Peyer's patch (tissue), 4 donors: ENCODE data around the gene TRIM56. TPM values are rescaled to one million over a fixed set of nuclear protein-coding genes. Genes with fewer than 3 reads are reported as not detected.

ENCODE experiments used
- DNase-seq, 3 donors: peaks; one replicate each; pipeline ENCODE4 v3.0.0-alpha.2; 2017 to 2019
- H3K27ac ChIP-seq, 4 donors: fragments of 200-600 bp; sonication (generic); one replicate each; pipeline ENCODE4 v1.5.1; 2016 to 2019
- H3K27me3 ChIP-seq, 2 donors: fragments of 200-600 bp; sonication (generic); one replicate each; pipeline ENCODE4 v1.5.1; 2019
- H3K36me3 ChIP-seq, 3 donors: fragments of 200-600 bp; sonication (generic); one replicate each; pipeline ENCODE4 v1.5.1; 2016 to 2019
- H3K4me1 ChIP-seq, 4 donors: fragments of 200-600 bp; sonication (generic); one replicate each; pipeline ENCODE4 v1.5.1; 2016 to 2019
- H3K4me3 ChIP-seq, 4 donors: fragments of 200-600 bp; sonication (generic); 1 replicate in 3 of 4; 2 replicates in 1 of 4; pipeline ENCODE4 v1.5.1; 2016 to 2019; ENCODE audit warnings: mild to moderate bottlenecking in 1 of 4
- H3K9me3 ChIP-seq, 4 donors: fragments of 200-600 bp; sonication (generic); one replicate each; pipeline ENCODE4 v1.5.1; 2016 to 2019; ENCODE audit warnings: mild to moderate bottlenecking in 1 of 4
- CTCF ChIP-seq, 6 experiments: fragments of 450-650 bp in 4 of 6; fragments of 200-600 bp in 2 of 6; sonication (generic) in 1 of 6; IDR thresholded peaks; one replicate each; pipeline ENCODE4 v1.5.1; 2017 to 2019; ENCODE audit warnings: antibody characterized with exemption in 6 of 6, mild to moderate bottlenecking in 3 of 6, moderate library complexity in 1 of 6
- POLR2A ChIP-seq, 2 donors: fragments of 450-650 bp; IDR thresholded peaks; one replicate each; pipeline ENCODE4 v1.5.1; 2017; ENCODE audit warnings: antibody characterized with exemption in 2 of 2, mild to moderate bottlenecking in 2 of 2, moderate library complexity in 2 of 2
- total RNA-seq, 4 donors: library from RNA; depleted of rRNA; stranded (reverse); fragments of >200 nt; gene quantifications; one replicate each; pipeline ENCODE4 v1.1.0, GENCODE V29; 2016

Gene TRIM56
- total RNA-seq, 4 donors from 2014 or later: 19.4 to 43.7 (median 38.3) TPM

- DNase-seq: no peak
- Histone ChIP-seq H3K9me3 (no peaks in the 10 kb centered on the region), H3K27me3 (no peaks in the 10 kb centered on the region), H3K4me1 (peaks cover 0 to 36% (median 6%) of the 10 kb centered on the region in 4 donors), H3K36me3 (no peaks in the 10 kb centered on the region), H3K27ac (peak overlapping the region; percentile 44 to 87 (median 60)), H3K4me3 (no peak overlapping the region)
- no peak for TF ChIP-seq CTCF (IDR thresholded peaks at IDR 0.05)
- TF ChIP-seq POLR2A (IDR thresholded peaks at IDR 0.05): no peak
Observed at GRCh38 chr7:101122933-101123702, 37.8 kb downstream of the TRIM56 start.

- TF ChIP-seq POLR2A (IDR thresholded peaks at IDR 0.05) (no peak), CTCF (IDR thresholded peaks at IDR 0.05) (no peak)
- H3K4me1 ChIP-seq: peaks cover 0 to 36% (median 6%) of the 10 kb centered on the region in 4 donors
- no peaks in the 10 kb centered on the region for H3K27me3 ChIP-seq
- DNase-seq: no peak
- no peak overlapping the region for H3K4me3 ChIP-seq
- no peaks in the 10 kb centered on the region for H3K9me3 ChIP-seq
- H3K27ac ChIP-seq: no peak overlapping the region
- H3K36me3 ChIP-seq: no peaks in the 10 kb centered on the region
Observed at GRCh38 chr7:101123703-101124068, 38.4 kb downstream of the TRIM56 start.

- H3K9me3 ChIP-seq: no peaks in the 10 kb centered on the region
- H3K36me3 ChIP-seq: no peaks in the 10 kb centered on the region
- H3K27ac ChIP-seq: peak overlapping the region in 2 of 4 donors; percentile 56 to 75
- H3K4me1 ChIP-seq: peaks cover 0 to 36% (median 6%) of the 10 kb centered on the region in 4 donors
- no peak overlapping the region for H3K4me3 ChIP-seq
- no peak for TF ChIP-seq CTCF (IDR thresholded peaks at IDR 0.05)
- TF ChIP-seq POLR2A (IDR thresholded peaks at IDR 0.05): no peak
- H3K27me3 ChIP-seq: no peaks in the 10 kb centered on the region
- DNase-seq: no peak
Observed at GRCh38 chr7:101124376-101125056, 39.2 kb downstream of the TRIM56 start.

GRCh38 chr7:101125989-101126650 is 40.8 kb downstream of the TRIM56 start:
- Histone ChIP-seq H3K27me3 (no peaks in the 10 kb centered on the region), H3K4me3 (no peak overlapping the region), H3K9me3 (no peaks in the 10 kb centered on the region), H3K27ac (peak overlapping the region; percentile 9 to 75 (median 56)), H3K36me3 (no peaks in the 10 kb centered on the region), H3K4me1 (peaks cover 0 to 36% (median 6%) of the 10 kb centered on the region in 4 donors)
- TF ChIP-seq CTCF (IDR thresholded peaks at IDR 0.05): no peak
- no peak for TF ChIP-seq POLR2A (IDR thresholded peaks at IDR 0.05)
- peak; percentile 50 to 70 (median 59) for DNase-seq

- H3K36me3 ChIP-seq: no peaks in the 10 kb centered on the region
- TF ChIP-seq CTCF (IDR thresholded peaks at IDR 0.05) (peak in 1 of 6 experiments; percentile 22), POLR2A (IDR thresholded peaks at IDR 0.05) (peak; percentile 43 to 64)
- H3K27ac ChIP-seq: peak within 1 kb of the TSS; percentile 9 to 75 (median 56)
- DNase-seq: peak; percentile 62 to 86 (median 66)
- H3K4me1 ChIP-seq: peaks cover 0 to 36% (median 6%) of the 10 kb centered on the region in 4 donors
- no peaks in the 10 kb centered on the region for H3K27me3 ChIP-seq
- peak within 1 kb of the TSS in 3 of 4 donors; percentile 18 to 40 (median 19) for H3K4me3 ChIP-seq
- H3K9me3 ChIP-seq: no peaks in the 10 kb centered on the region
Observed at GRCh38 chr7:101126651-101127459, 41.6 kb downstream of the TRIM56 start, which contains the start of gene SERPINE1. Gene SERPINE1 (plus strand): TSS chr7:101127104. CDS start chr7:101128394, 1,290 bp downstream.
